NCI-H1694 (cell line): ENCODE results near the gene FAM120AOS.

Source experiments
- DNase-seq: peaks from one replicate; lab custom pipeline; 2025; lab: John Stamatoyannopoulos, UW

FAM120AOS gene

GRCh38 chr9:93453047-93453914 is at the start of gene FAM120AOS:
Gene FAM120AOS, minus strand, starts transcription at chr9:93453581. Its CDS starts 872 bp downstream, at chr9:93452709.
- DNase-seq = peak; percentile 82

GRCh38 chr9:93501406-93501805 is 48.0 kb upstream of the FAM120AOS start:
- no peak for DNase-seq

- no peak for DNase-seq
Observed at GRCh38 chr9:93500571-93501298, 47.4 kb upstream of the FAM120AOS start.

- DNase-seq = no peak
Observed at GRCh38 chr9:93496285-93496684, 42.9 kb upstream of the FAM120AOS start.

- no peak for DNase-seq
Observed at GRCh38 chr9:93493949-93494348, 40.6 kb upstream of the FAM120AOS start.

- DNase-seq = no peak
Observed at GRCh38 chr9:93492327-93492726, 38.9 kb upstream of the FAM120AOS start.

GRCh38 chr9:93491593-93492232 is 38.3 kb upstream of the FAM120AOS start:
- no peak for DNase-seq

- no peak for DNase-seq
Observed at GRCh38 chr9:93488244-93488643, 34.9 kb upstream of the FAM120AOS start.

GRCh38 chr9:93486268-93486667 is 32.9 kb upstream of the FAM120AOS start:
- DNase-seq = no peak

- DNase-seq = no peak
Observed at GRCh38 chr9:93483497-93483896, 30.1 kb upstream of the FAM120AOS start.

GRCh38 chr9:93480728-93481324 is 27.4 kb upstream of the FAM120AOS start:
- DNase-seq = no peak

GRCh38 chr9:93480262-93480661 is 26.9 kb upstream of the FAM120AOS start:
- DNase-seq = no peak

- no peak for DNase-seq
Observed at GRCh38 chr9:93479726-93480125, 26.3 kb upstream of the FAM120AOS start.

- DNase-seq = no peak
Observed at GRCh38 chr9:93477397-93477796, 24.0 kb upstream of the FAM120AOS start.

- DNase-seq = no peak
Observed at GRCh38 chr9:93476924-93477323, 23.5 kb upstream of the FAM120AOS start.

GRCh38 chr9:93475856-93476255 is 22.5 kb upstream of the FAM120AOS start:
- DNase-seq = no peak

- no peak for DNase-seq
Observed at GRCh38 chr9:93475108-93475507, 21.7 kb upstream of the FAM120AOS start.

GRCh38 chr9:93473411-93473810 is 20.0 kb upstream of the FAM120AOS start:
- no peak for DNase-seq

GRCh38 chr9:93471124-93471523 is 17.7 kb upstream of the FAM120AOS start:
- DNase-seq = no peak

GRCh38 chr9:93470391-93470790 is 17.0 kb upstream of the FAM120AOS start:
- DNase-seq = no peak

- DNase-seq = no peak
Observed at GRCh38 chr9:93468763-93469456, 15.5 kb upstream of the FAM120AOS start.

- no peak for DNase-seq
Observed at GRCh38 chr9:93467462-93467861, 14.1 kb upstream of the FAM120AOS start.
